Nephron progenitor cell (in vitro differentiated cells): ENCODE measurements around the gene KCNK15.

Experiments used
- DNase-seq: peaks from one replicate; pipeline ENCODE4 v3.0.0; 2021
- H3K27ac Mint-ChIP-seq: 2 replicates; pipeline ENCODE4 v1.8.0; 2021; ENCODE audit warnings: mild to moderate bottlenecking, moderate library complexity, mixed read lengths
- H3K27me3 Mint-ChIP-seq: 2 replicates; pipeline ENCODE4 v1.8.0; 2021; ENCODE audit warnings: mild to moderate bottlenecking, low read depth, mixed read lengths; ENCODE audit not compliant: poor library complexity
- H3K36me3 Mint-ChIP-seq: 2 replicates; pipeline ENCODE4 v1.8.0; 2021; ENCODE audit warnings: low read depth, mixed read lengths
- H3K4me1 Mint-ChIP-seq: 2 replicates; pipeline ENCODE4 v1.8.0; 2021; ENCODE audit warnings: mixed read lengths
- H3K4me3 Mint-ChIP-seq: 2 replicates; pipeline ENCODE4 v1.8.0; 2021; ENCODE audit warnings: mild to moderate bottlenecking, moderate library complexity, mixed read lengths
- H3K9me3 Mint-ChIP-seq: 2 replicates; pipeline ENCODE4 v1.8.0; 2021; ENCODE audit warnings: mild to moderate bottlenecking, moderate library complexity, mixed read lengths
- TF ChIP-seq, protein P1 (sequence below): fragments of 200-600 bp; sonication (generic); IDR thresholded peaks from 2 replicates; pipeline ENCODE4 v1.5.0; 2021; ENCODE audit warnings: antibody characterized with exemption

Gene KCNK15

DNA sequence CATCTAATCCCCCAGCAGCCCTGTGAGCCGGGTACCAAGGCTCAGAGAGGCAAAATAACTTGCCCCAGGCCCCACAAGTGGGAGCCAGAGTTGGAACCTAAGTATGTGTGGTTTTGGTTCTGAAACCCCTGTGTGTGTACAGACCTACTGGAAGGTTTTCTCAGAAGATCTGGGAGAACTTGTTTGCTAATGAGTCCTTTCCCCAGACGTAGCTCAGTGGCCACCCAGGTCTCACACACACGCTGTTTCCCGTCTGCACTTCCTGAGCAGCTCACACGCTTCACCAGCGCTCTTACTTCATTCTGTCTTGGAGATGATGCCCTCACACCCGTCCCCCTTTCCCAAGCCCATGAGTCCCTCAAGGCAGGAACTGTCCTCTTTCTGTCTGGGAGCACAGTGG, 22.3 kb upstream of the KCNK15 start:
- no peaks in the 10 kb centered on the region for H3K9me3 Mint-ChIP-seq
- H3K27ac Mint-ChIP-seq, result no peak overlapping the region
- no peak overlapping the region for H3K4me3 Mint-ChIP-seq
- no peaks in the 10 kb centered on the region for H3K4me1 Mint-ChIP-seq
- TF ChIP-seq, protein P1, sequence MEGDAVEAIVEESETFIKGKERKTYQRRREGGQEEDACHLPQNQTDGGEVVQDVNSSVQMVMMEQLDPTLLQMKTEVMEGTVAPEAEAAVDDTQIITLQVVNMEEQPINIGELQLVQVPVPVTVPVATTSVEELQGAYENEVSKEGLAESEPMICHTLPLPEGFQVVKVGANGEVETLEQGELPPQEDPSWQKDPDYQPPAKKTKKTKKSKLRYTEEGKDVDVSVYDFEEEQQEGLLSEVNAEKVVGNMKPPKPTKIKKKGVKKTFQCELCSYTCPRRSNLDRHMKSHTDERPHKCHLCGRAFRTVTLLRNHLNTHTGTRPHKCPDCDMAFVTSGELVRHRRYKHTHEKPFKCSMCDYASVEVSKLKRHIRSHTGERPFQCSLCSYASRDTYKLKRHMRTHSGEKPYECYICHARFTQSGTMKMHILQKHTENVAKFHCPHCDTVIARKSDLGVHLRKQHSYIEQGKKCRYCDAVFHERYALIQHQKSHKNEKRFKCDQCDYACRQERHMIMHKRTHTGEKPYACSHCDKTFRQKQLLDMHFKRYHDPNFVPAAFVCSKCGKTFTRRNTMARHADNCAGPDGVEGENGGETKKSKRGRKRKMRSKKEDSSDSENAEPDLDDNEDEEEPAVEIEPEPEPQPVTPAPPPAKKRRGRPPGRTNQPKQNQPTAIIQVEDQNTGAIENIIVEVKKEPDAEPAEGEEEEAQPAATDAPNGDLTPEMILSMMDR, result no peak
- H3K36me3 Mint-ChIP-seq, result no peaks in the 10 kb centered on the region
- DNase-seq, result no peak
- H3K27me3 Mint-ChIP-seq, result peaks cover 10% of the 10 kb centered on the region

DNA sequence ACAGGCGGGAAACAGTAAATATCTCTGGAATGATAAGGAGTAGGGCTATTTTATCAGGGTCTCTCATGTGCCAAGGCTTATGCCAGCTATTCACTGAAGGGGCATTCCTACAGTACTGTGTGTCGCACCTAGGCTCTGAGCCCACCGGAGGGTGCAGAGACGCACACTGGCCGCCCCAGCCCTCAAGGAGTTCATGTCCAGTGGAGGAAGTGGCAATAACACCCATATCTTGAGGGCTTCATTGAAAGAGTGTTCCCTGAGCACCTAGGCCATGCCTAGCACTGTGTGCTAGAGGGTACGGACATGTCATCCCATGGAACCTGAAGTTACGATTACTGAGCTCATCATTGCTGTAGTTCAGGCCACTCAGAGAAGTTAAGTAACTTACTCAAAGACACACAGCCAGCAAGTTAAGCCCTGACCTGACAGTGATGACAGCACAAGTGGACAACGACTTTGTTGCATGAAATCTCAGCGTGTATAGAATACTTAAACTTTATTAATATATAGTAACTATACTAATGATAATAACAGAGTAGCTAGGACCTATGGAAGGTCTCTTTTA, 21.8 kb upstream of the KCNK15 start:
- TF ChIP-seq, protein P1, result no peak
- Mint-ChIP-seq H3K9me3 (no peaks in the 10 kb centered on the region), H3K4me3 (no peak overlapping the region), H3K36me3 (no peaks in the 10 kb centered on the region), H3K27ac (no peak overlapping the region), H3K4me1 (peaks cover 5% of the 10 kb centered on the region), H3K27me3 (peaks cover 10% of the 10 kb centered on the region)
- no peak for DNase-seq

DNA sequence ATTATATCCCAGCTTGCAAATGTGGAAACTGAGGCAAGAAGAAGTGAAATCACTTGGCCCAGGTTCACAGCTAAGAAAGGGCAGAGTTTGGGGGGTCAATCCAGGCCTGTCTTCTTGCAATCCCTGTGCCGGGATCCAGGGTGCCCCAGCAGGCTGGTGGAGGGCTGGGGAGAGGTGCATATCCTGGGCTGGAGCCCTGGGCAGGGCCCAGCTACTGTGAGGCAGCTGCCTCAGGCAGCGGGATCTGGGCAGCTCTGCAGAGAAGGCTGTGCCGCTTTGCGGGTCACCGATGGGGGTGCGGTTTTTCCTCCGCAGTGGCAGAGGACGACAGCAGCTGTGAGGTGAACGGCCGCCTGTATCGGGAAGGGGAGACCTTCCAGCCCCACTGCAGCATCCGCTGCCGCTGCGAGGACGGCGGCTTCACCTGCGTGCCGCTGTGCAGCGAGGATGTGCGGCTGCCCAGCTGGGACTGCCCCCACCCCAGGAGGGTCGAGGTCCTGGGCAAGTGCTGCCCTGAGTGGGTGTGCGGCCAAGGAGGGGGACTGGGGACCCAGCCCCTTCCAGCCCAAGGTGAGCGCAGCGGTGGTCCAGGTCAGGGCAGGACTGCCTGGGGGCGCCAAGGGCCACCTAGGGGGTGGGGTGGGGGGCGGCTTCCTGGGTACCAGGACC, 21.1 kb upstream of the KCNK15 start:
- TF ChIP-seq, protein P1, result no peak
- Mint-ChIP-seq H3K9me3 (no peaks in the 10 kb centered on the region), H3K4me3 (no peak overlapping the region), H3K4me1 (peaks cover 11% of the 10 kb centered on the region), H3K27ac (no peak overlapping the region), H3K27me3 (peaks cover 10% of the 10 kb centered on the region), H3K36me3 (no peaks in the 10 kb centered on the region)
- no peak for DNase-seq

DNA sequence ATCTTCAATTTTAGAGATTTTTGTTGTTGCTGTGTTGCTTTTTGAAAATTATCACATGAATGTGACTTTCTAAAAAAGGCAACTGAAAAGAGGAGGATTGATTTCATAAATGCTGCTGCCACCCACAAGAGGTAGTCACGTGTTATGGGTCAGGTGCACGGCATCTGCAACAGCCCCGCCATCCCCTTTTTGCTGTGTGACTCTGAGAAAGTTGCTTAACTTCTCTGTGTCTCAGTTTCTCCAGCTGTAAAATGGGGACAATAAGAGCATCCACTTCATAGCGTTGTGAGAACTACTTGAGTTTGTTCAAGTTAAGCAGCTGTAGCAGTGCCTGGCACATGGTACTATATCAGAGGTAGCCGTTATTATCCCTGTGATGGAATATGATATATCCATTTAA, 19.8 kb upstream of the KCNK15 start:
- peaks cover 10% of the 10 kb centered on the region for H3K27me3 Mint-ChIP-seq
- peaks cover 11% of the 10 kb centered on the region for H3K4me1 Mint-ChIP-seq
- TF ChIP-seq, protein P1, result no peak
- DNase-seq, result no peak
- no peak overlapping the region for H3K4me3 Mint-ChIP-seq
- no peaks in the 10 kb centered on the region for H3K36me3 Mint-ChIP-seq
- no peaks in the 10 kb centered on the region for H3K9me3 Mint-ChIP-seq
- no peak overlapping the region for H3K27ac Mint-ChIP-seq

DNA sequence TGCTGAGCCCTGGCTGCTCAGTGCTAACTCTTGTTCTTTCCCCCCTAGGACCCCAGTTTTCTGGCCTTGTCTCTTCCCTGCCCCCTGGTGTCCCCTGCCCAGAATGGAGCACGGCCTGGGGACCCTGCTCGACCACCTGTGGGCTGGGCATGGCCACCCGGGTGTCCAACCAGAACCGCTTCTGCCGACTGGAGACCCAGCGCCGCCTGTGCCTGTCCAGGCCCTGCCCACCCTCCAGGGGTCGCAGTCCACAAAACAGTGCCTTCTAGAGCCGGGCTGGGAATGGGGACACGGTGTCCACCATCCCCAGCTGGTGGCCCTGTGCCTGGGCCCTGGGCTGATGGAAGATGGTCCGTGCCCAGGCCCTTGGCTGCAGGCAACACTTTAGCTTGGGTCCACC, 18.6 kb upstream of the KCNK15 start:
- H3K27ac Mint-ChIP-seq, result no peak overlapping the region
- no peaks in the 10 kb centered on the region for H3K9me3 Mint-ChIP-seq
- no peak for DNase-seq
- H3K36me3 Mint-ChIP-seq, result no peaks in the 10 kb centered on the region
- H3K4me3 Mint-ChIP-seq, result no peak overlapping the region
- TF ChIP-seq, protein P1, result no peak
- H3K27me3 Mint-ChIP-seq, result peaks cover 10% of the 10 kb centered on the region
- H3K4me1 Mint-ChIP-seq, result peaks cover 11% of the 10 kb centered on the region

DNA sequence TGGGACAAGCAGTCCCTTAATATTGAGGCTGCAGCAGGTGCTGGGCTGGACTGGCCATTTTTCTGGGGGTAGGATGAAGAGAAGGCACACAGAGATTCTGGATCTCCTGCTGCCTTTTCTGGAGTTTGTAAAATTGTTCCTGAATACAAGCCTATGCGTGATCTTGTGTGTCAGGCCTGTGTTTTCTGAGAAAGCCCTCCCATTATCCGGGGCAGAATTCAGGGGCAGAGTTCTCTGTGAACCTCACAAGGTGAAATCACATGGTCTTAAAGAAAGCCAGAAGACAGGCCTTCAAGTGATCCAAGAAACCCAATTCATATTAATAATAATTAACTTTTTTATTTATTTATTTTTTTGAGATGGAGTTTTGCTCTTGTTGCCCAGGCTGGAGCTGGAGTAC, 18.0 kb upstream of the KCNK15 start:
- Mint-ChIP-seq H3K9me3 (no peaks in the 10 kb centered on the region), H3K27ac (no peak overlapping the region), H3K27me3 (peaks cover 9% of the 10 kb centered on the region), H3K4me1 (peaks cover 11% of the 10 kb centered on the region), H3K36me3 (no peaks in the 10 kb centered on the region), H3K4me3 (no peak overlapping the region)
- no peak for DNase-seq
- TF ChIP-seq, protein P1, result no peak
